ENCODE results near the gene DDX23.

GRCh38 chr12:48807981-48808380, 44.0 kb downstream of the DDX23 start:
- TF ChIP-seq POLR2A (IDR thresholded peaks at IDR 0.05; ENCODE audit: low read depth, low read length) (no peak), POLR2AphosphoS5 (IDR thresholded peaks at IDR 0.05; ENCODE audit: low read depth, low read length) (no peak), TAF1 (IDR thresholded peaks at IDR 0.05; ENCODE audit: borderline replicate concordance, low read depth, low read length) (no peak)

Data from GM12892 (cell line).